HepG2 (cell line): Measurements from ENCODE around the gene CBX2. TPM values are rescaled to one million over a fixed set of nuclear protein-coding genes. Genes with fewer than 3 reads are reported as not detected.
A peak's percentile ranks its signal among the peaks of the same experiment; 100 is the strongest.

Source experiments
- AKAP8 ChIP-seq: sonication (generic); formaldehyde crosslinking; IDR thresholded peaks from 2 replicates; pipeline ENCODE4 v1.5.1; 2020; ENCODE audit warnings: mild to moderate bottlenecking, missing genetic modification reagents
- CBX2 ChIP-seq, 2 experiments: fragments of 200-600 bp in 1 of 2; sonication (generic); formaldehyde crosslinking in 1 of 2; IDR thresholded peaks; 2 replicates each; pipeline versions ENCODE4 v1.7.0 to v1.8.1; 2018 to 2022; ENCODE audit warnings: low read depth in 2 of 2, low read length in 1 of 2, mild to moderate bottlenecking in 1 of 2, missing genetic modification reagents in 1 of 2
- EZH2 ChIP-seq: conservative IDR thresholded peaks from 2 replicates; pipeline ENCODE4 v1.6.1; 2012; ENCODE audit warnings: mild to moderate bottlenecking, low read depth, low read length, moderate library complexity
- KDM1A ChIP-seq: IDR thresholded peaks from 2 replicates; pipeline ENCODE4 v1.6.1; 2016; ENCODE audit warnings: missing compliant biosample characterization
- KMT2B ChIP-seq: IDR thresholded peaks from 2 replicates; pipeline ENCODE4 v1.6.1; 2016; ENCODE audit warnings: missing genetic modification reagents, missing compliant biosample characterization
- PBX3 ChIP-seq: sonication (generic); formaldehyde crosslinking; IDR thresholded peaks from 2 replicates; pipeline ENCODE4 v1.8.1; 2023; ENCODE audit warnings: missing genetic modification reagents, inconsistent platforms, borderline replicate concordance
- PTBP1 ChIP-seq: fragments of 200-400 bp; formaldehyde crosslinking; IDR thresholded peaks from 2 replicates; pipeline ENCODE4 v1.6.1; 2018; ENCODE audit warnings: low read length, low read depth; ENCODE audit not compliant: poor library complexity, severe bottlenecking
- RFXAP ChIP-seq: sonication (generic); formaldehyde crosslinking; IDR thresholded peaks from 2 replicates; pipeline ENCODE4 v1.4.0; 2020; ENCODE audit warnings: missing genetic modification reagents, borderline replicate concordance
- TBX3 ChIP-seq: fragments of 450-650 bp; IDR thresholded peaks from 2 replicates; pipeline ENCODE4 v1.6.1; 2017; ENCODE audit warnings: antibody characterized with exemption, mild to moderate bottlenecking, inconsistent platforms, borderline replicate concordance
- XRCC5 ChIP-seq: fragments of 200-400 bp; formaldehyde crosslinking; optimal IDR thresholded peaks from 2 replicates; pipeline ENCODE3; 2017; ENCODE audit warnings: mild to moderate bottlenecking, low read length
- ZBTB33 ChIP-seq: sonication (generic); formaldehyde crosslinking; IDR thresholded peaks from 2 replicates; pipeline ENCODE4 v1.4.0; 2020; ENCODE audit warnings: missing genetic modification reagents
- ZFP41 ChIP-seq: sonication (generic); formaldehyde crosslinking; IDR thresholded peaks from 2 replicates; pipeline ENCODE4 v1.4.0; 2020; ENCODE audit warnings: mild to moderate bottlenecking, missing genetic modification reagents, borderline replicate concordance
- ZNF33A ChIP-seq: sonication (generic); formaldehyde crosslinking; IDR thresholded peaks from 2 replicates; pipeline ENCODE4 v1.5.1; 2020; ENCODE audit warnings: missing genetic modification reagents, mild to moderate bottlenecking, moderate library complexity, borderline replicate concordance
- ZNF432 ChIP-seq: sonication (generic); formaldehyde crosslinking; IDR thresholded peaks from 2 replicates; pipeline ENCODE4 v1.5.0; 2020; ENCODE audit warnings: missing genetic modification reagents, mild to moderate bottlenecking, borderline replicate concordance
- ZNF782 ChIP-seq: sonication (generic); formaldehyde crosslinking; IDR thresholded peaks from 2 replicates; pipeline ENCODE4 v1.4.0; 2020; ENCODE audit warnings: missing genetic modification reagents, mild to moderate bottlenecking, borderline replicate concordance
- ZNF816 ChIP-seq: sonication (generic); formaldehyde crosslinking; IDR thresholded peaks from 2 replicates; pipeline ENCODE4 v1.8.0; 2022; ENCODE audit warnings: missing genetic modification reagents, mild to moderate bottlenecking, borderline replicate concordance
- polyA plus RNA-seq, 8 experiments: library from polyadenylated mRNA; depleted of rRNA in 3 of 8; stranded (reverse) in 7 of 8; unstranded in 1 of 8; fragments of >200 nt; fragmentation: Illumina TruSeq in 4 of 8; extraction: Trizol in 4 of 8; gene quantifications; 2 replicates each; pipeline versions ENCODE4 v1.2.1 to v1.2.3, GENCODE V29; 2011 to 2016; ENCODE audit warnings: low read depth in 4 of 8, missing spikeins in 1 of 8, mixed read lengths in 1 of 8; ENCODE audit not compliant: insufficient read depth in 1 of 8
- total RNA-seq, 5 experiments: library from RNA; depleted of rRNA; stranded (reverse); fragments of >200 nt; fragmentation: Illumina TruSeq; extraction: Trizol; gene quantifications; 2 replicates each; pipeline ENCODE4 v1.2.3, GENCODE V29; 2016; ENCODE audit warnings: low read depth in 1 of 5

CBX2 gene
- total and polyA plus RNA-seq, 2 of the 13 experiments (the other 11 are each of a cell fraction or from before 2014, with no cell fraction given): 14.5 to 31.1 TPM

- TF ChIP-seq CBX2 (IDR thresholded peaks at IDR 0.05; ENCODE audit: low read depth, low read length) (peak; percentile 80; the same call in 1 of the 2 replicates), CBX2 (CRISPR knock-in tag; IDR thresholded peaks at IDR 0.05; ENCODE audit: low read depth) (peak; percentile 2; the same call in 1 of the 2 replicates), ZNF782 (CRISPR knock-in tag) (no peak), PTBP1 (no peak), ZNF816 (no peak), KMT2B (CRISPR knock-in tag) (no peak), EZH2 (peak; percentile 97), AKAP8 (no peak), RFXAP (CRISPR knock-in tag) (0 out of 2 replicates have a peak, but pooled peaks have one; percentile 9), ZNF33A (no peak), ZBTB33 (peak; percentile 13; the same call in 1 of the 2 replicates), TBX3 (no peak), XRCC5 (no peak), KDM1A (CRISPR knock-in tag) (no peak), ZNF432 (CRISPR knock-in tag) (no peak), PBX3 (CRISPR knock-in tag) (no peak), ZFP41 (CRISPR knock-in tag) (no peak)
- TF ChIP-seq, all 625 proteins: peak for 8
Measured at GRCh38 chr17:79799538-79800324, 21.8 kb downstream of the CBX2 start (continued).
